SU-DHL-6 (cell line): ENCODE measurements around the gene CSNK1D.

Experiments used
- CTCF ChIP-seq: fragments of 200-600 bp; sonication (generic); IDR thresholded peaks from one replicate; pipeline ENCODE4 v1.5.1; 2017; ENCODE audit warnings: antibody characterized with exemption, mild to moderate bottlenecking, low read length, moderate library complexity; ENCODE audit not compliant: insufficient read depth, poor library complexity, severe bottlenecking
- EZH2phosphoT487 ChIP-seq: fragments of 200-600 bp; sonication (generic), shearing (Covaris generic); conservative IDR thresholded peaks from 2 replicates; pipeline ENCODE4 v1.6.1; 2018; ENCODE audit warnings: mild to moderate bottlenecking, antibody characterized with exemption, low read length, moderate library complexity, mixed read lengths

- TF ChIP-seq CTCF (no peak), EZH2phosphoT487 (no peak)
Observed at GRCh38 chr17:82295472-82295814, 21.9 kb upstream of the CSNK1D start.
